IMR-90 (cell line): Measurements from ENCODE around the gene FAM83E. TPM values are rescaled to one million over a fixed set of nuclear protein-coding genes. Genes with fewer than 3 reads are reported as not detected.
A peak's percentile ranks its signal among the peaks of the same experiment; 100 is the strongest.

ENCODE experiments used
- ATAC-seq: fragments of 200-7000 bp; cut with Tn5 transposase; 2 replicates; pipeline ENCODE4 v1.9.1; 2020; ENCODE audit warnings: low read depth, mild to moderate bottlenecking, moderate library complexity
- BruUV-seq: library from RNA; stranded (reverse); fragments of 400-500 nt; replicated peaks from 2 replicates; lab custom pipeline; 2021; lab: Mats Ljungman, UMichigan
- CTCF ChIA-PET: fragments of 300-600 bp; formaldehyde crosslinking; extraction: SDS; loops from one replicate; lab custom pipeline; 2021; ENCODE audit warnings: antibody characterized with exemption; lab: Yijun Ruan, JAX
- POLR2A ChIA-PET: fragments of 300-600 bp; sonication (Branson Sonifier 250); formaldehyde crosslinking; loops from one replicate; lab custom pipeline; 2022; ENCODE audit warnings: antibody characterized with exemption; ENCODE audit not compliant: unreplicated experiment; lab: Charles Lee
- DNase-seq: peaks from one replicate; pipeline ENCODE4 v3.0.0; 2013
- H2AFZ ChIP-seq: replicated peaks from 2 replicates; pipeline ENCODE3; 2013; ENCODE audit warnings: low read length, mild to moderate bottlenecking; ENCODE audit not compliant: poor library complexity
- H2AK5ac ChIP-seq: 2 replicates; pipeline ENCODE4 v1.6.1; 2013; ENCODE audit warnings: low read depth, low read length, inconsistent platforms
- H2AK9ac ChIP-seq: replicated peaks from 2 replicates; pipeline ENCODE3; 2013; ENCODE audit warnings: mild to moderate bottlenecking, low read depth, low read length, moderate library complexity; ENCODE audit not compliant: poor library complexity
- H2BK120ac ChIP-seq: 2 replicates; pipeline ENCODE4 v1.6.1; 2013; ENCODE audit warnings: low read depth, low read length, inconsistent platforms
- H2BK15ac ChIP-seq: 3 replicates; pipeline ENCODE4 v1.6.1; 2013; ENCODE audit warnings: low read depth, low read length, inconsistent platforms
- H2BK20ac ChIP-seq: 2 replicates; pipeline ENCODE4 v1.6.1; 2013; ENCODE audit warnings: low read depth, mild to moderate bottlenecking, inconsistent platforms, low read length, moderate library complexity
- H2BK5ac ChIP-seq: 2 replicates; pipeline ENCODE4 v1.6.1; 2013; ENCODE audit warnings: mild to moderate bottlenecking, low read depth, low read length, inconsistent platforms; ENCODE audit not compliant: poor library complexity, severe bottlenecking
- H3K14ac ChIP-seq: replicated peaks from 2 replicates; pipeline ENCODE4 v1.6.1; 2013; ENCODE audit warnings: low read depth, low read length, inconsistent platforms
- H3K18ac ChIP-seq: 2 replicates; pipeline ENCODE4 v1.6.1; 2013; ENCODE audit warnings: low read depth, low read length, control low read depth
- H3K23ac ChIP-seq: 2 replicates; pipeline ENCODE4 v1.6.1; 2013; ENCODE audit warnings: low read depth, low read length, inconsistent platforms
- H3K27ac ChIP-seq: 2 replicates; pipeline ENCODE4 v1.5.1; 2013; ENCODE audit warnings: mild to moderate bottlenecking, control low read depth, low read length; ENCODE audit not compliant: insufficient read depth
- H3K27me3 ChIP-seq: 2 replicates; pipeline ENCODE4 v1.6.1; 2013; ENCODE audit warnings: low read length; ENCODE audit not compliant: control insufficient read depth, insufficient read depth
- H3K36me3 ChIP-seq: 2 replicates; pipeline ENCODE4 v1.6.1; 2013; ENCODE audit warnings: low read length, mixed read lengths; ENCODE audit not compliant: control insufficient read depth, insufficient read depth
- H3K4ac ChIP-seq: 2 replicates; pipeline ENCODE4 v1.6.1; 2013; ENCODE audit warnings: low read depth, low read length, inconsistent platforms
- H3K4me1 ChIP-seq: 2 replicates; pipeline ENCODE4 v1.6.1; 2013; ENCODE audit warnings: low read length, mixed read lengths; ENCODE audit not compliant: control insufficient read depth, insufficient read depth
- H3K4me2 ChIP-seq: 2 replicates; pipeline ENCODE4 v1.6.1; 2013; ENCODE audit warnings: low read depth, mild to moderate bottlenecking, control low read depth, low read length, moderate library complexity
- H3K4me3 ChIP-seq: 2 replicates; pipeline ENCODE4 v1.5.1; 2013; ENCODE audit warnings: low read depth, mild to moderate bottlenecking, control low read depth, low read length, moderate library complexity; ENCODE audit not compliant: insufficient read depth
- H3K56ac ChIP-seq: 2 replicates; pipeline ENCODE4 v1.6.1; 2013; ENCODE audit warnings: low read length, inconsistent platforms; ENCODE audit not compliant: insufficient read depth; ENCODE audit errors: extremely low read depth
- H3K79me1 ChIP-seq, 2 experiments: 2 replicates each; pipeline ENCODE4 v1.6.1; 2013; ENCODE audit warnings: low read length in 2 of 2, inconsistent platforms in 1 of 2, low read depth in 1 of 2
- H3K9ac ChIP-seq: 2 replicates; pipeline ENCODE4 v1.6.1; 2013; ENCODE audit warnings: low read depth, low read length, control low read depth
- H3K9me1 ChIP-seq: 2 replicates; pipeline ENCODE4 v1.6.1; 2013; ENCODE audit warnings: low read length, inconsistent platforms; ENCODE audit not compliant: insufficient read depth
- H3K9me3 ChIP-seq: 2 replicates; pipeline ENCODE4 v1.6.1; 2013; ENCODE audit warnings: low read length; ENCODE audit not compliant: control insufficient read depth, insufficient read depth
- H4K20me1 ChIP-seq: 2 replicates; pipeline ENCODE4 v1.6.1; 2013; ENCODE audit warnings: low read length, inconsistent platforms; ENCODE audit not compliant: insufficient read depth
- H4K5ac ChIP-seq: 2 replicates; pipeline ENCODE4 v1.6.1; 2013; ENCODE audit warnings: mild to moderate bottlenecking, low read depth, low read length, control low read depth
- H4K8ac ChIP-seq, 2 experiments: 2 replicates each; pipeline ENCODE4 v1.6.1; 2013; ENCODE audit warnings: low read depth in 2 of 2, low read length in 2 of 2, control low read depth in 1 of 2, inconsistent platforms in 1 of 2
- H4K91ac ChIP-seq: 2 replicates; pipeline ENCODE4 v1.6.1; 2013; ENCODE audit warnings: low read depth, low read length, inconsistent platforms; ENCODE audit not compliant: insufficient read depth
- CEBPB ChIP-seq: IDR thresholded peaks from 2 replicates; pipeline ENCODE4 v1.6.1; 2012; ENCODE audit warnings: low read depth, low read length, improper control_type of control experiment
- CHD1 ChIP-seq: IDR thresholded peaks from 2 replicates; pipeline ENCODE4 v1.6.1; 2012; ENCODE audit warnings: low read depth, low read length, improper control_type of control experiment
- FOS ChIP-seq: fragments of 150-350 bp; IDR thresholded peaks from 2 replicates; pipeline ENCODE4 v1.6.1; 2016; ENCODE audit warnings: low read depth, low read length
- MAFK ChIP-seq: IDR thresholded peaks from 2 replicates; pipeline ENCODE4 v1.6.1; 2012; ENCODE audit warnings: low read depth, low read length, improper control_type of control experiment
- NFE2L2 ChIP-seq: fragments of 150-350 bp; IDR thresholded peaks from 2 replicates; pipeline ENCODE4 v1.6.1; 2016; ENCODE audit warnings: low read depth, mild to moderate bottlenecking, low read length
- POLR2A ChIP-seq: IDR thresholded peaks from 2 replicates; pipeline ENCODE4 v1.6.1; 2012; ENCODE audit warnings: mild to moderate bottlenecking, low read depth, low read length
- RAD21 ChIP-seq: IDR thresholded peaks from 2 replicates; pipeline ENCODE4 v1.6.1; 2012; ENCODE audit warnings: low read length, improper control_type of control experiment
- RCOR1 ChIP-seq: IDR thresholded peaks from 2 replicates; pipeline ENCODE4 v1.6.1; 2012; ENCODE audit warnings: mild to moderate bottlenecking, low read length, improper control_type of control experiment; ENCODE audit not compliant: insufficient replicate concordance
- WGBS, 2 experiments: methylation state at CpG; one replicate each; pipeline versions ENCODE4 v1.1.5 to v1.1.7; 2013; ENCODE audit warnings: missing lambda C conversion rate in 2 of 2; ENCODE audit not compliant: insufficient read length in 1 of 2; ENCODE audit errors: extremely low coverage in 2 of 2; 5-methylcytosine and 5-hydroxymethylcytosine counted together
- dilution Hi-C: fragments of 300-500 bp; cut with HindIII; formaldehyde crosslinking; loops from one replicate; pipeline ENCODE4 v1.14.3; 2018; ENCODE audit warnings: low sequenced_read_pairs; ENCODE audit not compliant: unreplicated experiment
- in situ Hi-C: fragments of 300-500 bp; cut with MboI; formaldehyde crosslinking; loops from 3 replicates; pipeline ENCODE4 v1.14.3; 2019; ENCODE audit warnings: low sequenced_read_pairs, inconsistent platforms, mixed read lengths
- intact Hi-C: fragments of 100-400 bp; cut with micrococcal nuclease; formaldehyde crosslinking; loops from 2 replicates; pipeline ENCODE4 v1.10.0; 2022
- polyA plus RNA-seq, 3 experiments: library from polyadenylated mRNA; depleted of rRNA; stranded (reverse); fragments of >200 nt; gene quantifications; 2 replicates each; pipeline ENCODE4 v1.2.3, GENCODE V29; 2012; ENCODE audit warnings: low replicate concordance in 1 of 3
- total RNA-seq: library from RNA; depleted of rRNA; stranded (reverse); fragments of >200 nt; gene quantifications from 2 replicates; pipeline ENCODE4 v1.2.3, GENCODE V29; 2012

The FAM83E gene
- total and polyA plus RNA-seq, 2 of the 4 experiments (the other 2 are of a cell fraction): 0.05 to 0.36 TPM

DNA sequence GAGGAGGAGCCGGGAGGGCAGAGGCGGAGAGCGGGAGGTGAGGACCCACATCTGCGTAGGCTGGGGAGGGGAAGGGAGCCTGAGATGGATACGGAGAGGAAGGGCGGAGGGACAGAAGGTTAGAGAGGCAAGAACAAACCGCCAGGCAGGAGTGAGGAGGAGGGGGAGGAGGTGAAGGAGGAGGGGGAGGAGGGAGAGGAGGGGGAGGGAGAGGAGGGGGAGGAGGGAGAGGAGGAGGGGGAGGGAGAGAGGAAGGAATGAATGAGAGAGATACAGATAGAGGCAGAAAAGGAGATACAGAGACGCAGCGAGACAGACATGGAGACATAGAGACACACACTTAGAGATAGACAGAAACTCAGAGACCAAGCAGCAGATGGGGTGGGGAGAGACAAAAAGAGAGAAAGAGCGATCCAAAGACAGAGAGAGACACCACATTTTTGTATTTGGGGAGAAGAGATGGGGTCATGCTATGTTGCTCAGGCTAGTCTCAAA lies 31.9 kb upstream of the FAM83E start:
- no peaks in the 10 kb centered on the region for H4K20me1 ChIP-seq
- DNase-seq (no peak), ATAC-seq (no peak)
- peak overlapping the region; percentile 51 to 57; a peak in 3 of 4 replicates for H4K8ac ChIP-seq
- H3K23ac ChIP-seq: no peak overlapping the region
- 20% methylated on average over 1 of the region's 10 CpGs; no CpG with 5 or more reads in 1 of the 2 experiments for WGBS, 2 experiments
- peak overlapping the region; percentile 31 for H3K4me2 ChIP-seq
- H3K79me1 ChIP-seq: no peaks in the 10 kb centered on the region
- dilution Hi-C loops: no loop called here
- H2BK15ac ChIP-seq: 0 out of 3 replicates have a peak overlapping the region, but pooled peaks have one; percentile 40
- peak overlapping the region; percentile 58 for H2AK5ac ChIP-seq
- H3K27me3 ChIP-seq: no peaks in the 10 kb centered on the region
- H4K5ac ChIP-seq: no peak overlapping the region
- CTCF ChIA-PET: no interaction called here
- H3K4me1 ChIP-seq: peaks cover 5% of the 10 kb centered on the region
- intact Hi-C loops: loop anchor here (2.0 to 10.0 kb wide), 3 partner anchors 138 to 318 kb away; partner anchors contain the start of gene FTL
- in situ Hi-C loops: loop anchor here (10.0 kb wide), 2 partner anchors 188 to 318 kb away; partner anchors contain the start of genes FTL and HSD17B14
- H2BK120ac ChIP-seq: peak overlapping the region; percentile 21; the same call in 1 of the 2 replicates
- H2AFZ ChIP-seq: peak overlapping the region; percentile 91
- H3K9me1 ChIP-seq: no peaks in the 10 kb centered on the region; the same call in 1 of the 2 replicates
- BruUV-seq: no TSS peak
- H2BK5ac ChIP-seq: no peak overlapping the region
- peaks cover 3% of the 10 kb centered on the region; the same call in 1 of the 2 replicates for H3K9me3 ChIP-seq
- H2BK20ac ChIP-seq: 0 out of 2 replicates have a peak overlapping the region, but pooled peaks have one; percentile 14
- no peak for TF ChIP-seq MAFK
- TF ChIP-seq FOS: no peak
- no peak for TF ChIP-seq NFE2L2
- TF ChIP-seq POLR2A: no peak
- TF ChIP-seq RCOR1: no peak
- no peak for TF ChIP-seq CHD1
- no peak for TF ChIP-seq CEBPB
- no peak for TF ChIP-seq RAD21
- H3K18ac ChIP-seq: no peak overlapping the region
- peak overlapping the region; percentile 32; the same call in 1 of the 2 replicates for H3K4ac ChIP-seq
- POLR2A ChIA-PET: no interaction called here
- no peak overlapping the region for H3K56ac ChIP-seq
- peak overlapping the region; percentile 89 for H2AK9ac ChIP-seq
- no peak overlapping the region for H3K9ac ChIP-seq
- H3K4me3 ChIP-seq: peak overlapping the region; percentile 9; the same call in 1 of the 2 replicates
- no peak overlapping the region for H3K14ac ChIP-seq
- H4K91ac ChIP-seq: peak overlapping the region; percentile 23; the same call in 1 of the 2 replicates
- H3K27ac ChIP-seq: no peak overlapping the region
- no peaks in the 10 kb centered on the region for H3K36me3 ChIP-seq
